HG02840 (cell line): ENCODE results near the gene TYW1B.
"Not testable (repeated sequence)": the region's sequence is repeated elsewhere in the genome, so short reads cannot be mapped to it uniquely, and the experiment has no call there.

Experiments
- ATAC-seq: cut with Tn5 transposase; IDR thresholded peaks from one replicate; pipeline ENCODE4 v1.9.1; 2021; ENCODE audit warnings: mild to moderate bottlenecking, moderate library complexity, moderate number of reproducible peaks; ENCODE audit not compliant: unreplicated experiment, low FRiP score

TYW1B gene

GRCh38 chr7:72635273-72635908 lies 192.6 kb downstream of the TYW1B start:
- ATAC-seq, result not testable (repeated sequence)

DNA sequence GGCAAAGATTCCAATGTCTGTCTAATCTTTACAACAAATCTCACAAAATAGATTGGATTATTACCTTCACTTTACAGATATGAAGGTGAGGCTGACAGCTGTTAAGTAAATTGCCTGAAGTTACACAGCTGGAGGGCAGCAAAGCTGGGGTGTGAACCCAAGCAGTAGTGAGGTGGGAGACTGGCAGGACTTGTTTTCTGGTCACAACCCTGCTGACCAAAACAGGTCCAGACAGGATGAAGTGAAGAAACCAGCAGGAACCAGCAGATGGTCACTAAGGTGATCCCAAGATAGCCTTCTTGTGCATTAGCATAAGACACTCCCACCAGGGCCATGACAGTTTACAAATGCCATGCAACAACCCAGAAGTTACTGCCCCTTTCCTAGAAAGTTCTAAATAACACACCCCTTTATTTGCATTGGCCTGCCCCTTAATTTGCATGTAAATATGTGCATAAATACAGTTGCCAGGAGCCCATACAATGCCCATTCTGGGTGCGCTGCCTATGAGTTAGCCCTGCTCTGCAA lies 195.2 kb downstream of the TYW1B start:
- ATAC-seq, result not testable (repeated sequence)

- ATAC-seq, result not testable (repeated sequence)
These were observed 199.6 kb downstream of the TYW1B start for GRCh38 chr7:72628375-72628774.

DNA sequence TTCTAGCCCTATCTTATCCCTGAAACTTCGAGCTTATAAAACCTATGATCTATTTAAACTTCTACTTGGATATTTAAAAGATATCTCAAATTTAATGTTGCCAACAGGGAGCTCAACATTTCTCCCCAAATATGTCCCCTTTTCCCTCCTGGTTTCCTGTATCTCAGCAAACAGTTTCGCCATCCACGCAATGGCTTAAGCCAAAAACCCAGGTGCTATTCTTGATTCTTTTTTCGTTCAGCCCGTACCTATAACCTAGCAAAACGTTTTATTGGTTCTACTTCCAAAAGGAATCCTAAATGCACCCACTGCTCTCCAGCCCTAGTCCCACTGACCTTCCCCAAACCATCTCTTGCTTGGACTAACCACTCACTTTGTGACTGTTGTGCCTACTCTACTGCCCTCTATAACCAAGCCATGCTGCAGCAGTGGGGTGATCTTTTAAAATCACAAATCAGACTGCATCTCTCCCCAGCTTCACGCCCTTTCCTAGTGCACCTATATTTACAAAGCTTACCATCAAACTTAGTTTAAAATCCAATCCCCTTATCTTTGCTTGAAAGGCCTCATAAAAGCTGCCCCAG lies 201.5 kb downstream of the TYW1B start:
- ATAC-seq, result not testable (repeated sequence)

DNA sequence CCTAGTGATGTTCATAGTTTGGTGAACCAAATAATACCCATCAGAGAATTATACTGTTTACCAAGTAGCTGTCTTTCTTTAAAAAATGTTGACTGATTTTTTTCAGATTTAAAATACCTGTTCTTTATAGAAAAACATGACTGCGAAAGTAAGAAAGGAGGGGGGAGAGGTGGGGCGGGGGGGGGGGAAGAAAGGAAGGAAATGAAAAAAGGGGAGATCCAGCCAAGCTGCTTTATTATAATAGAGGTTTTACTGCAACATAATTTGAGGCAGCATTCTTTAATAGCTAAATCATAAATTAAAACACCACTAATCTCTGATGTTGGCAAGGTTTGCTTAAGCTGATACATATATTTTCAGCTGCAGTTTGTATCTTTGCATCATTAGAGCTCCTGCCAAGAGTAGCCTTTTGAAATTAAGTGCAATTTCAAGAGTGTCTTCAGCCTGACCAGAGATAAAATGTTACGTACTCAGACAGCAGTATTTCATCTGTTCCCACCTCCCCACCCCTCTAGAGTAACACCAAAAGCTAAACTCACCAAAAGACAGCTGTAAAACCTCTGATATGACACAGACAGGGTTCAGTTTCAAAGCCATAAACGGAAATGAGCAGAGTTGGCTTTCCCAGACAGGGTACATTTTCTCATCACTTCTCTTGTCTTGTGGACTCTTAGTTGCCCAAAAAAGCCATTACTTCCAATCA lies 202.1 kb downstream of the TYW1B start:
- ATAC-seq, result not testable (repeated sequence)

DNA sequence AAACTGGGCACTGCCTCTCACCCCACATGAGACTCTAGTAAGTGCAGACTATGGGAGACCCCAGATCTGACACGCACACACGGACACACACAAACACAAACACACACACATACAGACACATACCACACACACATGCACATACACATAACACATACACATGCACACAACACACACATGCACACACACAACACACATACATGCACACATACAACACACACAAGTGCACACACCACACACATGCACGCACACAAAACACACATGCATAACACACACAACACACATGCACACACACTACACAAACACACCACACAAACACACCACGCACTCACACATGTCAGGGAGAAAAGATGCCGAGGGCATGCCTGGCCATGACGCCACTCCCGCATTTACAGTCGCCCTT lies 205.5 kb downstream of the TYW1B start:
- no peak for ATAC-seq

GRCh38 chr7:72621761-72622187 lies 206.2 kb downstream of the TYW1B start:
- ATAC-seq, result not testable (repeated sequence)

DNA sequence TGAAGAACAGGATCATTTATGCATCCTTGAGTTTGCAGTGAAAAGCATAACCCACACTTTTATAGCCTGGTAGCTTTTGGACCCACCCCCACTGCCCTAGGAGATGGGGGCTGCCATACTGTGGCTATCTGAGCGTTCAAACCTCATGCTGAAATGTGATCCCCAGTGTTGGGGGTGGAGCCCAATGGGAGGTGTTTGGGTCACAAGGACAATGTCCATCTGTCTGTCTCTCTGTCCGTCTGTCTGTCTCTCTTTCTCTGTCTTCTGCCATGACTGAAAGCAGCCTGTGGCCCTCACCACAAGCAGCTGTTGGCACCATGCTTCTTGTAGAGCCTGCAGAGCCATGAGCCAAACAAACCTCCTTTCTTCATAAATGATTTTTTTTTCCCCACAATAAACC lies 207.1 kb downstream of the TYW1B start:
- ATAC-seq, result not testable (repeated sequence)

- not testable (repeated sequence) for ATAC-seq
These were observed 209.4 kb downstream of the TYW1B start for GRCh38 chr7:72618435-72619180.

- not testable (repeated sequence) for ATAC-seq
These were observed 218.2 kb downstream of the TYW1B start for GRCh38 chr7:72609761-72610160.

DNA sequence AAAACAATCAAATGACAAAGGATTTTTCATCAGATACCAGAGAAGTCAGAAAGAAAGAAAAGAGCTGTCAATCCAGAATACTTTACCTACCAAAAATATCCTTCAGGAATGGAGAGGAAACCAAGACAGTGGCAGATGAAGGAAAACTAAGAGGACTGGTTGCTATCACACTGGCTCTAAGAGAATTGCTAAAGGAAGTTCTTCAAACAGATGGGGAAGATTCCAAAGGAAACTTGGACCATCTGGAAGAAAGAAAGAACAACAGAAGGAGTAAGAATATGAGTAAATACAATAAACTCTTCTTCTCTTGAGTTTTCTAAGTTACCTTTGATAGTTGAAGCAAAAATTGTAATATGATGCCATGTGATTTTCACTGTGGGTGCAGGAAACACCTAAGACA lies 220.0 kb downstream of the TYW1B start:
- ATAC-seq, result not testable (repeated sequence)

- ATAC-seq, result not testable (repeated sequence)
These were observed 222.1 kb downstream of the TYW1B start for GRCh38 chr7:72605863-72606431.

DNA sequence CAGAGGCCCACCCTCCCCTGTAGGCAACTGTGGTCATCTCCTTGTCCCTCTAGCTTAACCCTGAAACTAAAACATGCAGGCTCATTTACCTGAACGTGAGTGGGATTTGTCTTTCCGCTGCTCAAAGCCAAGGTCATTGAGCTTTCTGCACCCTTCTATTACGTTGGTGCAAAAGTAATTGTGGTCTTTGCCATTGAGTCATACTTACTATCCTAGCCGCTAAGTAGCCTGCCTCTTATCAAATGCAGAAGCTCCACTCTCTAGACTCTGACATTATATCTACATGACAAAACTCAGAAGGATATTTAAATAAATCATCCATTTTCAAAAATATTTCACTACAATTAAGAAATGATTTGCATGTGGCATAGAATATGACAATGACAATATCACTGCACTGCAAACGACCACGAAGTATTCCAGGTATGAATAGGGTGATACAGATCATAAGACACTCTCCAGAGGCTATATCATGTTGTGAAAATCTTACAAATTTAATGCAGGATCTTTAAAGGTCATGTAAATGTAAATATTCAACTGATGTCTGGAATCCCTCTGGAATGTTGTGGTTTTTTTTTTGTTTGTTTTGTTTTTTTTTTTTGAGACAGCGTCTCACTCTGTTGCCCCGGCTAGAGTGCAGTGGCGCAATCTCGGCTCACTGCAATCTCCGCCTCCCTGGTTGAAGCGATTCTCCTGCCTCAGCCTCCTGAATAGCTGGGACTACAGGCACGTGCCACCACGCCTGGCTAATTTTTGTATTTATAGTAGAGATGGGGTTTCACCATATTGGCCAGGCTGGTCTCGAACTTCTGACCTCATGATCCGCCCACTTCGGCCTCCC lies 223.0 kb downstream of the TYW1B start:
- not testable (repeated sequence) for ATAC-seq

DNA sequence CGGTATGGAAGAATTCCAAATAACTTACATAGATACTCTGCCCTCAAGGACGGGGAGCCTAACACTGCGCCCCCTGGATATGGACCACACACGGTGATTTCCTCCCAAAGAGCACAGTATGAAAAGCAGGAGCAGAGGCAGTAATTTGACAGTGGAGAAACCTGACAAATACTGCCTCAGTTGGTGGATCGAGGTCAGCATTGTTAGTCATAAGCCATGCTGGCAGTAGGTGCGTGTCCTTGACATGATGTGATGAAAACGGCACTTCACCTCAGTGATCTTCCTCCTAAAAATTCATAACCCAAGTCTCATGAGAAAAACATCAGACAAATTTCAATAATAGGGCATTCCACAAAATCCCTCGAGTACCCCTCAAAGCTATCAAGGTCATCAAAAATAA lies 224.5 kb downstream of the TYW1B start:
- not testable (repeated sequence) for ATAC-seq

- no peak for ATAC-seq
These were observed 224.9 kb downstream of the TYW1B start for GRCh38 chr7:72603073-72603472.

DNA sequence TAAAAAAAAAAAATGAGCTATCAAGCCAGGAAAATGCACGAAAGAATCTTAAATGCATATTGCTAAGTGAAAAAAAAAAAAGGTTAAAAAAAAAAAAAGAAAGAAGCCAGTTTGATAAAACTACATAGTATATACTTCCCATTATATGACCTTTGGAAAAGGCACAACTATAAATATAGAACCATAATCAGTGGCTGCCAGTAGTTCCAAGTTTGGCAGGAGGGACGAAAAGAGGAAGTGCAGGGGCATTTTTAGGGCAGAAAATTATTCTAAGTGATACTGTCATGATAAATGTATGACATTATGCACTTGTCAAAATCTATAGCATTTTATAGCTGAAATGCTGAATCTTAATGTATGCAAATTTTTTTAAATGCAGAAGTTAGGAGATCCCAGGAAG lies 226.3 kb downstream of the TYW1B start:
- not testable (repeated sequence) for ATAC-seq

GRCh38 chr7:72590023-72590422 lies 238.0 kb downstream of the TYW1B start:
- ATAC-seq, result not testable (repeated sequence)

GRCh38 chr7:72587267-72587666 lies 240.7 kb downstream of the TYW1B start:
- not testable (repeated sequence) for ATAC-seq

GRCh38 chr7:72584576-72584975 lies 243.4 kb downstream of the TYW1B start:
- not testable (repeated sequence) for ATAC-seq
